ENCODE results near the gene SLAMF9. TPM values are rescaled to one million over a fixed set of nuclear protein-coding genes. Genes with fewer than 3 reads are reported as not detected.

The SLAMF9 gene
- total RNA-seq, 1 experiment from 2014 or later: not detected

DNA sequence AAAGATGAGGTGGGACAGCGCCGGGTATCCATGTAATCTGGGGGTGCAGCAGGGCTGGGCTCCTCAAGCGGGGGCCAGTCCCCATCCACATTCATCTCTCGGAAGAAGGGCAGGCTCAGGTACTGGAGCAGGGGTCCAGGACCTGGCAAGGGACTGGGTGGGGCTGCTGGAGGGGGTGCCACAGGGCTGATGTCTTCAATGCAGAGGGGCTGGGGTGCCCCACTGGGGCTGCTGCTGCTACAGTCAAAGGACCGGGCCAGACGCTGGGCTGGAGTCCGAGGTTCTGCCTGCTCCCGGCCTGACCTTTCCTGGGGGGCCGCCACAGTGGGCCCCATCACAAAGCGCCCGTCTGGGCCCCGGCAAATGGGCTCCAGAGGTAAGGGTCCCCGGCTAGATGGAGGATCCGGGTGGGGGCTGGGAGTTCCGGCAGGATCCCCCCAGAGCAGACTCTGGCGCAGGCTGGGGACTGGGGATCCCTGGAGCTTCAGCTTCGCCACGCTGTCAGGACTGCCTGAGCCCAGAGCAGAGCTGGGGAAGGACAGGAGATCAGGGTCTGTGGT, 25.5 kb downstream of the SLAMF9 start:
- Histone ChIP-seq H3K4me1 (ENCODE audit: control insufficient read depth in 1 of 2, insufficient read depth in 2 of 2, low read length in 2 of 2) (peaks cover 9 to 29% of the 10 kb centered on the region in 2 experiments), H3K4me3 (replicated peaks in 1 of 2; ENCODE audit: low read depth in 1 of 2, low read length in 2 of 2) (no peak overlapping the region), H4K20me1 (ENCODE audit: insufficient read depth) (no peaks in the 10 kb centered on the region; the same call in 1 of the 2 replicates), H3K27ac (ENCODE audit: low read depth, low read length) (no peak overlapping the region), H3K9me3 (ENCODE audit: control insufficient read depth in 1 of 2, insufficient read depth in 1 of 2, low read depth in 1 of 2, low read length in 2 of 2) (no peaks in the 10 kb centered on the region), H3K9me2 (ENCODE audit: insufficient read depth) (no peaks in the 10 kb centered on the region), H3K79me2 (ENCODE audit: insufficient read depth, low read length) (peaks cover 9% of the 10 kb centered on the region), H3K36me3 (ENCODE audit: control insufficient read depth in 1 of 2, insufficient read depth in 2 of 2, low read length in 2 of 2) (no peaks in the 10 kb centered on the region; a peak in 1 of 4 replicates), H3K27me3 (ENCODE audit: insufficient read depth, low read length) (no peaks in the 10 kb centered on the region), H2AFZ (ENCODE audit: low read depth, low read length, poor library complexity, severe bottlenecking) (no peak overlapping the region), H3K9ac (ENCODE audit: low read length) (no peak overlapping the region), H3K4me2 (ENCODE audit: low read length) (no peak overlapping the region)
- TF ChIP-seq FOSL1 (IDR thresholded peaks at IDR 0.05; ENCODE audit: low read depth): no peak
- no peak for TF ChIP-seq EGR1 (IDR thresholded peaks at IDR 0.05; ENCODE audit: low read depth)
- no peak for TF ChIP-seq SP1 (IDR thresholded peaks at IDR 0.05; ENCODE audit: low read depth)
- TF ChIP-seq ZFX (IDR thresholded peaks at IDR 0.05): no peak
- TF ChIP-seq, protein P1, sequence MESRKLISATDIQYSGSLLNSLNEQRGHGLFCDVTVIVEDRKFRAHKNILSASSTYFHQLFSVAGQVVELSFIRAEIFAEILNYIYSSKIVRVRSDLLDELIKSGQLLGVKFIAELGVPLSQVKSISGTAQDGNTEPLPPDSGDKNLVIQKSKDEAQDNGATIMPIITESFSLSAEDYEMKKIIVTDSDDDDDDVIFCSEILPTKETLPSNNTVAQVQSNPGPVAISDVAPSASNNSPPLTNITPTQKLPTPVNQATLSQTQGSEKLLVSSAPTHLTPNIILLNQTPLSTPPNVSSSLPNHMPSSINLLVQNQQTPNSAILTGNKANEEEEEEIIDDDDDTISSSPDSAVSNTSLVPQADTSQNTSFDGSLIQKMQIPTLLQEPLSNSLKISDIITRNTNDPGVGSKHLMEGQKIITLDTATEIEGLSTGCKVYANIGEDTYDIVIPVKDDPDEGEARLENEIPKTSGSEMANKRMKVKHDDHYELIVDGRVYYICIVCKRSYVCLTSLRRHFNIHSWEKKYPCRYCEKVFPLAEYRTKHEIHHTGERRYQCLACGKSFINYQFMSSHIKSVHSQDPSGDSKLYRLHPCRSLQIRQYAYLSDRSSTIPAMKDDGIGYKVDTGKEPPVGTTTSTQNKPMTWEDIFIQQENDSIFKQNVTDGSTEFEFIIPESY (IDR thresholded peaks at IDR 0.05; ENCODE audit: extremely low read depth, insufficient replicate concordance, low read length): no peak
- TF ChIP-seq POLR2AphosphoS5 (IDR thresholded peaks at IDR 0.05; ENCODE audit: low read depth, low read length): no peak
- no peak for TF ChIP-seq TCF7L2 (IDR thresholded peaks at IDR 0.05; ENCODE audit: borderline replicate concordance, extremely low read depth, insufficient read depth, insufficient read length)
- TF ChIP-seq, protein P2, sequence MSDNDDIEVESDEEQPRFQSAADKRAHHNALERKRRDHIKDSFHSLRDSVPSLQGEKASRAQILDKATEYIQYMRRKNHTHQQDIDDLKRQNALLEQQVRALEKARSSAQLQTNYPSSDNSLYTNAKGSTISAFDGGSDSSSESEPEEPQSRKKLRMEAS (IDR thresholded peaks at IDR 0.05): no peak
- no peak for TF ChIP-seq YY1 (IDR thresholded peaks at IDR 0.05; ENCODE audit: extremely low read depth, insufficient replicate concordance, low read depth, low read length)
- TF ChIP-seq SRF (IDR thresholded peaks at IDR 0.05; ENCODE audit: low read depth): no peak
- no peak for TF ChIP-seq EZH2 (IDR thresholded peaks at IDR 0.05)
- no peak for TF ChIP-seq JUND (IDR thresholded peaks at IDR 0.05)
- TF ChIP-seq CEBPB (IDR thresholded peaks at IDR 0.05; ENCODE audit: low read depth): no peak
- no peak for TF ChIP-seq CBX3 (IDR thresholded peaks at IDR 0.05; ENCODE audit: low read depth)
- no peak for TF ChIP-seq ZNF274 (IDR thresholded peaks at IDR 0.05; ENCODE audit: low read depth, low read length)
- TF ChIP-seq, protein P3, sequence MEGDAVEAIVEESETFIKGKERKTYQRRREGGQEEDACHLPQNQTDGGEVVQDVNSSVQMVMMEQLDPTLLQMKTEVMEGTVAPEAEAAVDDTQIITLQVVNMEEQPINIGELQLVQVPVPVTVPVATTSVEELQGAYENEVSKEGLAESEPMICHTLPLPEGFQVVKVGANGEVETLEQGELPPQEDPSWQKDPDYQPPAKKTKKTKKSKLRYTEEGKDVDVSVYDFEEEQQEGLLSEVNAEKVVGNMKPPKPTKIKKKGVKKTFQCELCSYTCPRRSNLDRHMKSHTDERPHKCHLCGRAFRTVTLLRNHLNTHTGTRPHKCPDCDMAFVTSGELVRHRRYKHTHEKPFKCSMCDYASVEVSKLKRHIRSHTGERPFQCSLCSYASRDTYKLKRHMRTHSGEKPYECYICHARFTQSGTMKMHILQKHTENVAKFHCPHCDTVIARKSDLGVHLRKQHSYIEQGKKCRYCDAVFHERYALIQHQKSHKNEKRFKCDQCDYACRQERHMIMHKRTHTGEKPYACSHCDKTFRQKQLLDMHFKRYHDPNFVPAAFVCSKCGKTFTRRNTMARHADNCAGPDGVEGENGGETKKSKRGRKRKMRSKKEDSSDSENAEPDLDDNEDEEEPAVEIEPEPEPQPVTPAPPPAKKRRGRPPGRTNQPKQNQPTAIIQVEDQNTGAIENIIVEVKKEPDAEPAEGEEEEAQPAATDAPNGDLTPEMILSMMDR (IDR thresholded peaks at IDR 0.05 in 2 of 3, conservative IDR thresholded peaks at IDR 0.05 in 1 of 3; ENCODE audit: borderline replicate concordance in 1 of 3, insufficient read depth in 1 of 3, low read depth in 2 of 3, low read length in 2 of 3): no peak
- TF ChIP-seq, protein P4, sequence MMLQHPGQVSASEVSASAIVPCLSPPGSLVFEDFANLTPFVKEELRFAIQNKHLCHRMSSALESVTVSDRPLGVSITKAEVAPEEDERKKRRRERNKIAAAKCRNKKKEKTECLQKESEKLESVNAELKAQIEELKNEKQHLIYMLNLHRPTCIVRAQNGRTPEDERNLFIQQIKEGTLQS (IDR thresholded peaks at IDR 0.05): no peak
- no peak for TF ChIP-seq EZH2phosphoT487 (IDR thresholded peaks at IDR 0.05; ENCODE audit: borderline replicate concordance)
- no peak for TF ChIP-seq ELF1 (IDR thresholded peaks at IDR 0.05; ENCODE audit: borderline replicate concordance, low read depth)
- intact Hi-C loops (cut with micrococcal nuclease): no loop called here
- ChIA-PET POLR2A (no interaction called here), CTCF (interaction anchor here (1.0 to 2.5 kb wide), 2 partner anchors 79 kb away, joined by 3 to 15 read pairs; no protein-coding TSS in a partner anchor), RAD21 (ENCODE audit: low non-redundant PET in 1 of 2, low total read pairs in 2 of 2, uncharacterized antibody in 2 of 2, unreplicated experiment in 2 of 2) (no interaction called here)
- ATAC-seq: no peak
- no peak for DNase-seq (ENCODE audit: low read depth, low spot score)
- BruUV-seq (replicated peaks): no TSS peak
